ENCODE results near the gene DOK7. TPM values are rescaled to one million over a fixed set of nuclear protein-coding genes. Genes with fewer than 3 reads are reported as not detected.
A peak's percentile ranks its signal among the peaks of the same experiment; 100 is the strongest.

DOK7 gene
- total and polyA plus RNA-seq, 12 donors: 30.3 to 89.7 (median 39.0) TPM

- Histone ChIP-seq H3K9me3 (peaks cover 0 to 4% (median 0%) of the 10 kb centered on the region in 11 donors), H3K4me1 (no peaks in the 10 kb centered on the region), H3K27me3 (no peaks in the 10 kb centered on the region), H3K4me3 (no peak overlapping the region), H3K36me3 (no peaks in the 10 kb centered on the region), H3K27ac (no peak overlapping the region)
- 92 to 93% methylated on average over 21 of the region's 21 CpGs for WGBS, 2 donors
- peak in 1 of 2 donors; percentile 10 for DNase-seq
- TF ChIP-seq CTCF (IDR thresholded peaks at IDR 0.05): no peak
- peak in 1 of 8 donors; percentile 14 for ATAC-seq
- intact Hi-C loops (cut with DNase I): loop anchor here in 7 of 10 donors (5.0 to 10.0 kb wide), 3 partner anchors 252 to 344 kb away; no protein-coding TSS in a partner anchor
Measured at GRCh38 chr4:3449047-3449573, 14.0 kb upstream of the DOK7 start.

GRCh38 chr4:3449574-3450534 is 13.3 kb upstream of the DOK7 start:
- intact Hi-C loops (cut with DNase I): loop anchor here in 7 of 10 donors (5.0 to 10.0 kb wide), 3 partner anchors 253 to 345 kb away; no protein-coding TSS in a partner anchor
- Histone ChIP-seq H3K27ac (no peak overlapping the region), H3K36me3 (no peaks in the 10 kb centered on the region), H3K27me3 (no peaks in the 10 kb centered on the region), H3K9me3 (peaks cover 0 to 12% (median 0%) of the 10 kb centered on the region in 11 donors), H3K4me3 (no peak overlapping the region), H3K4me1 (no peaks in the 10 kb centered on the region)
- no peak for TF ChIP-seq CTCF (IDR thresholded peaks at IDR 0.05)
- ATAC-seq (no peak), DNase-seq (no peak)
- WGBS, 2 donors: 78 to 82% methylated on average over 35 of the region's 35 CpGs

GRCh38 chr4:3450643-3451042 is 12.5 kb upstream of the DOK7 start:
- ATAC-seq: no peak
- TF ChIP-seq CTCF (IDR thresholded peaks at IDR 0.05): no peak
- WGBS, 2 donors: 96% methylated on average over 4 of the region's 4 CpGs
- H3K36me3 ChIP-seq: no peaks in the 10 kb centered on the region
- H3K27me3 ChIP-seq: no peaks in the 10 kb centered on the region
- intact Hi-C loops (cut with DNase I): no loop called here
- H3K9me3 ChIP-seq: peaks cover 0 to 19% (median 5%) of the 10 kb centered on the region in 11 donors
- no peak overlapping the region for H3K27ac ChIP-seq
- no peak for DNase-seq
- H3K4me1 ChIP-seq: no peaks in the 10 kb centered on the region
- no peak overlapping the region for H3K4me3 ChIP-seq

GRCh38 chr4:3451956-3452355 is 11.2 kb upstream of the DOK7 start:
- H3K27ac ChIP-seq: no peak overlapping the region
- H3K4me1 ChIP-seq: no peaks in the 10 kb centered on the region
- WGBS, 2 donors: 71 to 81% methylated on average over 3 of the region's 3 CpGs
- H3K36me3 ChIP-seq: no peaks in the 10 kb centered on the region
- no peaks in the 10 kb centered on the region for H3K27me3 ChIP-seq
- no peak for ATAC-seq
- peaks cover 0 to 31% (median 12%) of the 10 kb centered on the region in 11 donors for H3K9me3 ChIP-seq
- intact Hi-C loops (cut with DNase I): no loop called here
- DNase-seq: no peak
- H3K4me3 ChIP-seq: no peak overlapping the region
- TF ChIP-seq CTCF (IDR thresholded peaks at IDR 0.05): no peak

Data from heart right ventricle (tissue), 16 donors.